ENCODE data around the gene ARHGEF7.
"Not testable (repeated sequence)": the region's sequence is repeated elsewhere in the genome, so short reads cannot be mapped to it uniquely, and the experiment has no call there.

The ARHGEF7 gene

GRCh38 chr13:111253365-111253872, 138.3 kb downstream of the ARHGEF7 start:
- DNase-seq (ENCODE audit: low read depth in 2 of 2), result no peak

- DNase-seq (ENCODE audit: low read depth in 2 of 2), result no peak
Observed at GRCh38 chr13:111255228-111255790, 140.2 kb downstream of the ARHGEF7 start.

GRCh38 chr13:111256458-111256857, 141.3 kb downstream of the ARHGEF7 start:
- no peak for DNase-seq (ENCODE audit: low read depth in 2 of 2)

- DNase-seq (ENCODE audit: low read depth in 2 of 2), result no peak
Observed at GRCh38 chr13:111256946-111257345, 141.8 kb downstream of the ARHGEF7 start.

GRCh38 chr13:111257899-111258298, 142.8 kb downstream of the ARHGEF7 start:
- DNase-seq (ENCODE audit: low read depth in 2 of 2), result not testable (repeated sequence)

- no peak for DNase-seq (ENCODE audit: low read depth in 2 of 2)
Observed at GRCh38 chr13:111258637-111259036, 143.5 kb downstream of the ARHGEF7 start.

GRCh38 chr13:111259058-111259457, 143.9 kb downstream of the ARHGEF7 start:
- DNase-seq (ENCODE audit: low read depth in 2 of 2), result no peak

GRCh38 chr13:111261326-111261725, 146.2 kb downstream of the ARHGEF7 start:
- DNase-seq (ENCODE audit: low read depth in 2 of 2), result no peak

- DNase-seq (ENCODE audit: low read depth in 2 of 2), result no peak
Observed at GRCh38 chr13:111262281-111262680, 147.2 kb downstream of the ARHGEF7 start.

GRCh38 chr13:111262715-111263114, 147.6 kb downstream of the ARHGEF7 start:
- no peak for DNase-seq (ENCODE audit: low read depth in 2 of 2)

- no peak for DNase-seq (ENCODE audit: low read depth in 2 of 2)
Observed at GRCh38 chr13:111263566-111263965, 148.5 kb downstream of the ARHGEF7 start.

- no peak for DNase-seq (ENCODE audit: low read depth in 2 of 2)
Observed at GRCh38 chr13:111265006-111265700, 150.0 kb downstream of the ARHGEF7 start.

GRCh38 chr13:111265701-111266035, 150.6 kb downstream of the ARHGEF7 start:
- DNase-seq (ENCODE audit: low read depth in 2 of 2), result no peak

GRCh38 chr13:111267205-111267604, 152.1 kb downstream of the ARHGEF7 start:
- no peak for DNase-seq (ENCODE audit: low read depth in 2 of 2)

- DNase-seq (ENCODE audit: low read depth in 2 of 2), result no peak
Observed at GRCh38 chr13:111267784-111268183, 152.7 kb downstream of the ARHGEF7 start.

GRCh38 chr13:111269508-111269907, 154.4 kb downstream of the ARHGEF7 start:
- no peak for DNase-seq (ENCODE audit: low read depth in 2 of 2)

GRCh38 chr13:111270126-111270525, 155.0 kb downstream of the ARHGEF7 start:
- no peak for DNase-seq (ENCODE audit: low read depth in 2 of 2)

- DNase-seq (ENCODE audit: low read depth in 2 of 2), result no peak
Observed at GRCh38 chr13:111270765-111271698, 155.9 kb downstream of the ARHGEF7 start.

GRCh38 chr13:111272117-111272516, 157.0 kb downstream of the ARHGEF7 start:
- DNase-seq (ENCODE audit: low read depth in 2 of 2), result no peak

GRCh38 chr13:111275382-111275781, 160.3 kb downstream of the ARHGEF7 start:
- no peak for DNase-seq (ENCODE audit: low read depth in 2 of 2)

- DNase-seq (ENCODE audit: low read depth in 2 of 2), result no peak
Observed at GRCh38 chr13:111275995-111276618, 161.0 kb downstream of the ARHGEF7 start.

- no peak for DNase-seq (ENCODE audit: low read depth in 2 of 2)
Observed at GRCh38 chr13:111278258-111278657, 163.1 kb downstream of the ARHGEF7 start.
